ENCODE results near the gene ABCG4.
"Not testable (repeated sequence)": the region's sequence is repeated elsewhere in the genome, so short reads cannot be mapped to it uniquely, and the experiment has no call there.

The ABCG4 gene

GRCh38 chr11:119121008-119121810 lies 27.6 kb upstream of the ABCG4 start, which contains the start of gene HINFP:
TSS of gene HINFP (plus strand) at chr11:119121580. CDS start at chr11:119126945, 5,365 bp downstream.
- DNase-seq (ENCODE audit: low read depth), result peak; percentile 100
- H3K4me3 ChIP-seq (ENCODE audit: low read depth, low read length), result peak within 1 kb of the TSS; percentile 79
- no peak for TF ChIP-seq CTCF (conservative IDR thresholded peaks at IDR 0.05; ENCODE audit: low read depth, low read length)

GRCh38 chr11:119121811-119122124 lies 27.1 kb upstream of the ABCG4 start:
- peak overlapping the region; percentile 79 for H3K4me3 ChIP-seq (ENCODE audit: low read depth, low read length)
- no peak for DNase-seq (ENCODE audit: low read depth)
- no peak for TF ChIP-seq CTCF (conservative IDR thresholded peaks at IDR 0.05; ENCODE audit: low read depth, low read length)

GRCh38 chr11:119125821-119126220 lies 23.0 kb upstream of the ABCG4 start:
- no peak for DNase-seq (ENCODE audit: low read depth)
- H3K4me3 ChIP-seq (ENCODE audit: low read depth, low read length), result no peak overlapping the region
- TF ChIP-seq CTCF (conservative IDR thresholded peaks at IDR 0.05; ENCODE audit: low read depth, low read length), result no peak

GRCh38 chr11:119126675-119127268 lies 22.1 kb upstream of the ABCG4 start:
- H3K4me3 ChIP-seq (ENCODE audit: low read depth, low read length), result no peak overlapping the region
- no peak for DNase-seq (ENCODE audit: low read depth)
- no peak for TF ChIP-seq CTCF (conservative IDR thresholded peaks at IDR 0.05; ENCODE audit: low read depth, low read length)

GRCh38 chr11:119130662-119131061 lies 18.2 kb upstream of the ABCG4 start:
- peak; percentile 41 for DNase-seq (ENCODE audit: low read depth)
- no peak overlapping the region for H3K4me3 ChIP-seq (ENCODE audit: low read depth, low read length)
- TF ChIP-seq CTCF (conservative IDR thresholded peaks at IDR 0.05; ENCODE audit: low read depth, low read length), result no peak

- H3K4me3 ChIP-seq (ENCODE audit: low read depth, low read length), result no peak overlapping the region
- peak; percentile 30 for DNase-seq (ENCODE audit: low read depth)
- TF ChIP-seq CTCF (conservative IDR thresholded peaks at IDR 0.05; ENCODE audit: low read depth, low read length), result peak; percentile 71
Observed at GRCh38 chr11:119134389-119134978, 14.4 kb upstream of the ABCG4 start.

GRCh38 chr11:119139276-119139675 lies 9.6 kb upstream of the ABCG4 start:
- not testable (repeated sequence) for H3K4me3 ChIP-seq (ENCODE audit: low read depth, low read length)

More at GRCh38 chr11:119139276-119139675, 9.6 kb upstream of the ABCG4 start:
- DNase-seq (ENCODE audit: low read depth), result not testable (repeated sequence)

Measured in choroid plexus epithelial cell (primary cell).